Left hindlimb (tissue), 1 donor: ENCODE results near the gene TTLL5.
"Not testable (repeated sequence)": the region's sequence is repeated elsewhere in the genome, so short reads cannot be mapped to it uniquely, and the experiment has no call there.

Experiments used
- DNase-seq: peaks from one replicate; pipeline ENCODE4 v3.0.0-alpha.2; 2018

The TTLL5 gene

DNA sequence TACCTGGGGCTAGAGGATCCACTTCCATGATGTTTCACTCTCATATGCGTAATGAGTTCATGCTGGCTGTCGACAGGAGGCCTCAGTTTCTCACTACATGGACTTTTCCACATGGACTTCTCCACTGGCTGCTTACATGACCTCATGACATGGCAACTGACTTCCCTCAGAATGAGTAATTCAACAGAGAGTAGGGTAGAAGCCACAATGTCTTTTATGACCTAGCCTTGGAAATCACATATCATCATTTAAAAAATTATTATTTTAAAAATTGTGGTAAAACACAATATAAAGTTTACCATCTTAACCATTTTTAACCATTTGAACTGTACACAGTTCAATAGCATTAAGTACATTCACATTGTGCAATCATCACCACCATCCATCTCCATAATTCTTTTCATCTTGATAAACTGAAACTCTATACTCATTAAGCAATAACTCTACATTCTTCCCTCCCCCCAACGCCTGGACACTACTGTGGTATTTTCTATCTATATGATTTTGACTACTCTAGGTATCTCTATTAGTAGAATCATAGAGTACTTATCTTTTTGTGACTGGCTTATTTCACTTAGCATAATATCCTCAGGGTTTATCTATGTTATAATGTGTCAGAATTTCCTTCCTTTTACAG lies 176.2 kb downstream of the TTLL5 start:
- DNase-seq = no peak

DNA sequence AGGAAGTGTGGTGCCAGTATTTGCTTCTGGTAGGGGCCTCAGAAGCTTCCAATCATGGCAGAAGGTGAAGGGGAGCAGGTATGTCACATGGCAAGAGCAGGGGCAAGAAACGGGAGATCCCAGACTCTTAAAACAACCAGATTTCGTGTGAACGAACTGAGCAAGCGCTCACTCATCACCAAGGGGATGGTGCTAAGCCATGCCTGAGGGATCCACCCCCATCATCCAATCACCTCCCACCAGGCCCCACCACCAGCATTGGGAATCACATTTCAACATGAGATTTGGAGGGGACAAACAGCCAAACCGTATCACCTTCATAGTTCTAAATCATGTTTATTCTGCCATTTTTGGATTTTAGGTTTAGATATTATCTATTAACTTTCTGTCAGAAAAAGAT lies 179.9 kb downstream of the TTLL5 start:
- no peak for DNase-seq

GRCh38 chr14:75842551-75842950 lies 181.5 kb downstream of the TTLL5 start:
- DNase-seq = no peak

DNA sequence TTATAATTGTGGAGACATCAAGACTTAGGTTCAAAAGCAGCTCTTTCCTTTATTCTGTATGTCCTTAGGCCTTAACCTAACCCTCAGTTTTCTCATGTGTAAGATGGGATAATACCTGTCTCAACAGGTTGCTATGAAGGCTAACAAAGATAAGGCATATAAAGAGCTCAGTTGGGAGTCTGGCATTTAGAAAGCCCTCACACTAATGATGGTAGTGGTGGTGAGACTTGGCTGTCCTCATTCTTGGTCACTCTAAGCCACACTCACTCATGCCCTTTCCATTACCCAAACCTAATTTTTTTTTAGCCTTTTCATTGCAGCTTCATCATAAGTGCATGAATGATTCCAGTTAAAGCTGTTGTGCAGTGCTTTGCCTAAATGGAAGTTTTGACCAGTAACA lies 183.4 kb downstream of the TTLL5 start:
- no peak for DNase-seq

DNA sequence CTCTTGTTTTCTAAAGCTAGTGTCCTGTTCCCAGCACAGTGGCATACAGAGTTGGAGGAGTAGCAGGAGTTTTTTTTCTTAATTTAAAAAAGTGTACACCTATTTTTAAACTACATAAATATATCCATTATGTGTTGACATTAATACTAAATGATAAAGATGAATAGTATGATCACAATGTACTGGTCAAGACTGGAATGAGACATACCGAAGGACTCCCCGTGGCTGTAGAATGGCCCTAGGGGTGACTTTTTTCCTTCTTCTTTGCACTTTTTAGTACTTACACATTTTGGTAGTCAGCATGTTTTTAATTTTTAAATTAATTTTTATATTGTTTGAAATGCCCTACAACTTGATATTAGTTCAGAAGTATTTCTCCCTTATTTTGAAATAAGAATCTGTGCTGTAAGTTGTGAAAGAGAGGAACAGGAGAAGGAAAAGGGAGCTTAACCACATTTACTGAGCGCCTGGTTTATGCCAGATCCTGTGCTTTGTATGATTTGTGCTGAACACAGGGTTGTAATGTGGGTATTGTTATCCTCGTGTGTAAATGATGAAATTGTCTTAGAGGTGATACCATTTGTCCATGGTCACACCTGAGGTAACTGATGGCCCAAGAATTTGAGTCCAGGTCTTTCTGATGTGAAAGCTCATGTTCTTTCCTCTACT lies 184.2 kb downstream of the TTLL5 start:
- DNase-seq = no peak

GRCh38 chr14:75846694-75847093 lies 185.6 kb downstream of the TTLL5 start:
- not testable (repeated sequence) for DNase-seq

GRCh38 chr14:75847584-75847983 lies 186.5 kb downstream of the TTLL5 start:
- DNase-seq = no peak

DNA sequence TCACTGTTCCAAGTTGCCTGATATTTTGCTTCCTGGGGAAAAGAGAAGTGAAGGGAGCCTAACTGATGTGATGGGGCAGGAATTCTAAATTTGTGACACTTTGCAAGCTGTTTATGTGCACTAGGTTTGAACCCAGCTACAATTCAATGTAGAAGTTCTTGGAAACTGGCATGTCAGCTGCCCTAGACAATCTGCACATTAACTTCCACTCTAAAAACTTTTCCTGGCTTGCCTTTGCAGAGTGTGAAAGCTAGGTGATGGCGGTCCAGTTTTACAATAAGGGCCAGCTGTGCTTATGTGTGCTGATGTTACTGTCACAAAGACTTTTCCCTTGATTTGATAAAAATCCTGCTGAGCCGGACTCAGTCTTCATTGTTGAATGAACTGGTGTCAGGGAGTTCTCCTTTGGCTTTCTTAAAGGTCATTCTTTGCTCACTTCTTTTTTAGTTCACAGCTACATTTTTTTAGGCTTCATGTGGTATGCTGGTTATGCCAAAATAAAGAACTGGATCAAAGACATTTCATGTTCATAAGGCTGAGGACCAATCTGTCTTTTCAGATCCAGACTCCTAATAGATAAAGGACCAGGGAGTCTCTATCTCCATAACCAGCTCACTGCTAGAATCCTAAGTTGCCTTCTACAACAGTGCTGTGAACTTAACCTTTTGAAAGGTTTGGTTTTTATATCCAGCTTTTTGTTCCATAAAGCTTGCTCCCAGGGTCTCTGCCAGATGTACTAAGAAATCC lies 187.3 kb downstream of the TTLL5 start:
- DNase-seq = no peak

GRCh38 chr14:75849300-75849895 lies 188.4 kb downstream of the TTLL5 start:
- no peak for DNase-seq

DNA sequence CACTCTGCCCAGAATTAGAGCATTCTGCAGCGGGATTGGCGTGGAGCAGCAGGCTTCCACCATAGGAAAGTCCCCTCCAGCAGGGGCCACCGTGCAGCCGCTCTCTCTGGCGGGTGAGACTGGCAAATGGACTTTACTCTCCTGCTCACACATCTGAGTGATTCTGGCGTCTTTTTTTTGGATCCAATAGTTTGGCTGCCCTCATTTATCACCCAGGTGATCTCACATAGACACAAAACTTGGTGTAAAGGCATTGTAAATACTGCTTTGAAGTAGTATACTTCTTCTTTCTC lies 190.5 kb downstream of the TTLL5 start:
- DNase-seq = no peak

DNA sequence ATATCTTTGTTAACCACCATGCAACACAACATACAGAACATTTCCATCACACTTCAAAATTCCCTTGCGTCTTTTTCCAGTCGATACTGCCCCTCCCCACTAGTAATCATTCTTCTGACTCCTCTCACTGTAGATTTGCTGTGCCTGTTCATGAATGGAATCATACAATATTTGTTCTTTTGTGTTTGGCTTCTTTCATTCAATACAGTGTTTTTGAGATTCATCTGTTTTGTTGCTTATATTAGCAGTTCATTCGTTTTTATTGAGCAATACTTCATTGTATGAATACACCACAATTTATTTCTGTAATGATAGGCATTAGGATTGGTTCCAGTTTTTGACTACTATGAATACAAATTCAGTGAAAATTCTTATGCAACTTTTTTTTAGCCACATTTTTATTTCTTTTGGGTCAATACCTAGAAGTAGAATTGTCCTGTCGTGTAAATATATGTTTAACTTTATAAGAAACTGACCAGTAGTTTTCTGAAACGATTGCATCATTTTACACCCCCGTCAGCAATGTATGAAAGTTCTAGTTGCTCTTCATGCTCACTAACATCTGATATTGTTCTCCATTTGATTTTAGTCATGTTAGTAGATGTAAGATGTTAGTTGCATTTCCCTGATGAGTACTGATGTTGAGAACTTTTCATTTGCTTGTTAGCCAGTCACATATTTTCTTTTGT lies 193.2 kb downstream of the TTLL5 start:
- DNase-seq = no peak

DNA sequence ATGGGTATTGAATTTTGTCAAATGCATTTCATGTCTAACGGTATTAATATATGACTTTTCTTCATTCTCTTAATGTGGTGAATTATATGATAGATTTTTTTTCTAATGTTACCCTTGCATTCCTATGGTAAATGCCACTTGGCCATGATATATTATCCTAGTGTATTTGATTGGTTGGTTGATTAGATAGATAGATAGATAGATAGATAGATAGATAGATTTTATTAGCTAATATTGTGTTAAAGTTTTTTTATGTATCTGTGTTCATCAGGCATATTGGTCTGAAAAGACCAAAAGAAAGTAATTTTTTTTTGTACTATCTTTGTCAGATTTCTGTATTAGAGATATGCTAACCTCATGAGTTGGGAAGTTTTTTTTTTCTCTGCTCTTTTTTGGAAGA lies 196.2 kb downstream of the TTLL5 start:
- DNase-seq = no peak

DNA sequence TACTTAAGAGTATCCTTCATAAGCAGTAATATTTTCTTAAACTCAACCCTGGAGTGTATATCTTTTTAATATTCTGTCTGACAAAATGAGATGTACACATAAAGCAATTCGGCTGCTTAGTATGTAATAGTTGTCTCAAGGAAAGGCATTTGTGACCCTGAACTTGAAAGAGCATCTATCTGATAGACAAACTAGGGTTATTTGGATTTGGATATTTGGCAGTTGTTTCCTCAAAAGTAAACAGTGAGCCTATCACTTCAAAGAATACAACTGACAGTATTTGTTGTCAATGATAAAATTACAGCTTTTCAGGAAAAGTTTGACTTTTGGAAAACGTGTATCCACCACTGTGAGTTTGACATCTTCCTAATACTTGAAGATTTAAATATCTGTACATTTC lies 197.3 kb downstream of the TTLL5 start:
- no peak for DNase-seq

- DNase-seq = no peak
Measured at GRCh38 chr14:75859746-75860145, 198.7 kb downstream of the TTLL5 start.

- DNase-seq = no peak
Measured at GRCh38 chr14:75860561-75861160, 199.6 kb downstream of the TTLL5 start.

- no peak for DNase-seq
Measured at GRCh38 chr14:75861161-75861621, 200.1 kb downstream of the TTLL5 start.

- DNase-seq = no peak
Measured at GRCh38 chr14:75863221-75863620, 202.2 kb downstream of the TTLL5 start.

GRCh38 chr14:75864352-75864751 lies 203.3 kb downstream of the TTLL5 start:
- DNase-seq = no peak

GRCh38 chr14:75865531-75865930 lies 204.5 kb downstream of the TTLL5 start:
- no peak for DNase-seq

DNA sequence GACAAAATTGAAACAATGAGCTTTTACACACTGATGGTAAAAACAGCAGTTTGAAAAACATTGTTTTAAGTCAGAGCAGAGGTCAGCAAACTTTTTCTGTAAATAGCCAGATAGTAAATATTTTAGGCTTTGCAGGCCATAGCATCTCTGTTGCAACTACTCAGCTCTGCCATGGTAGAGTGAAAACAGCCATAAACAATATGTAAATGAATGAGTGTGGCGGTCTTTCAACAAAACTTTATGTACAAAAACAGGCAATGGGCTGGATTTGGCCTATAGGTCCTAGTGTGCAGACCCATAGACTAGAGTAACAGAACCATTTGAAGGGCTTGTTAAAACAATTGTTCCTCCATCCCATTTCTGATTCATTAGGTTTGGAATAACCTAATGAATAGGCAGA lies 205.9 kb downstream of the TTLL5 start:
- DNase-seq = no peak

GRCh38 chr14:75871181-75871880 lies 210.3 kb downstream of the TTLL5 start:
- DNase-seq = no peak

DNA sequence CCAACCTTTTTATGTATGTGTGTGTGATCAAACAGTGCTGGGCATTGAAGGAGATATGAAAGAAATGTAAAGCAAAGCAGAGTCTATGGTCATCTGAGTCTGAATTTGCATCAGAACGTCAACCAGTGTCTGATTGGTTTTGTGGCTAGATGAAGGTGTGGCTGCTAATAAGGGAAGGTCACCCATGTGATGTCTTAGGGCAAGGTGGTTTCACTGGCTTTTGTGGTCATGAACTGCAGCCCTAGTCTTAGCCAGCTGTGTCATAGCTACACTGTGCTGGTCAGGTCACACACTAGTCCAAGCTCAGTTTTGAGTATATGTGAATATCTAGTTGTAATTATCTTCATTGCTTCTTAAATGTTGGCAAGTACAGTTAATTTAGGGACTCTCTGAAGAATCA lies 214.9 kb downstream of the TTLL5 start:
- no peak for DNase-seq
